ENCODE results near the gene RAB40C. TPM values are rescaled to one million over a fixed set of nuclear protein-coding genes. Genes with fewer than 3 reads are reported as not detected.
A peak's percentile ranks its signal among the peaks of the same experiment; 100 is the strongest.

Gene RAB40C
- total RNA-seq: 10 to 100 TPM; 12.1 to 13.0 TPM

DNA sequence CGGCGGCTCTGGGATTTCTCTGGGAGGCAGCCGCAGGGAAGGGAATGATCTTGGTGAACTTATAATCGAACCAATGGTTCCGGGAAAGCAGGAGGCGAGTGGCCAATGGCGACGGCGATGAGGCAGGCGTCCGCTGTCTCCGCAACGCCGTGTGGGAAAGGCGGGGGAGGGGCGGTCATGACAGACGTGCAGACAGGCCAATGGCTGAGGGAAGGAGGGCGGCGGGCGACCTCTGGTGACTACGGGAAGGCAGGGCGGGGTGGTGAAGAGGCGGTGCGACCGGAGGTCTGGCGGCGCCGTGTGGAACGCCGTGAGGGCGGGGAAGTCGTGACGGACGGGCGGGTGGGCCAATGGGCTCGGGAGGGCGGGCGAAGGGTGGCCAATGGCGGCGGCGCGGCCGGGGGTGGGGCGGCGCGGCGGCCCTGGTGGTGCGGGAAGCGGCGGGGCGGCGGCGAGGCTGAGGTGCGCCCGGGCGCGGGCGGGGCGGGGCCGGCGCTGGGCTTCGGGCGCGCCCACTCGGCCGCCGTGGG lies at the start of gene RAB40C:
Gene RAB40C, plus strand, starts transcription at position 409 of the 530 bp plus-strand sequence. CDS start 226 bp downstream, outside the sequence.
- Mint-ChIP-seq H3K27ac (peak within 1 kb of the TSS; percentile 94 to 98), H3K9me3 (no peaks in the 10 kb centered on the region), H3K36me3 (peaks cover 10 to 17% of the 10 kb centered on the region in 2 donors)
- DNase-seq (ENCODE audit: low spot score in 2 of 2): peak; percentile 98 to 99
- peak; percentile 86 to 87 for ATAC-seq

GRCh38 chr16:540645-541340 lies 49.1 kb upstream of the RAB40C start:
- ATAC-seq (no peak), DNase-seq (ENCODE audit: low spot score in 2 of 2) (no peak)
- Mint-ChIP-seq H3K36me3 (no peaks in the 10 kb centered on the region), H3K27ac (no peak overlapping the region), H3K9me3 (no peaks in the 10 kb centered on the region)

GRCh38 chr16:543301-544164 lies 46.3 kb upstream of the RAB40C start:
- DNase-seq (ENCODE audit: low spot score in 2 of 2) (no peak), ATAC-seq (no peak)
- Mint-ChIP-seq H3K27ac (no peak overlapping the region), H3K36me3 (no peaks in the 10 kb centered on the region), H3K9me3 (no peaks in the 10 kb centered on the region)

GRCh38 chr16:544517-544916 lies 45.3 kb upstream of the RAB40C start:
- ATAC-seq (no peak), DNase-seq (ENCODE audit: low spot score in 2 of 2) (no peak)
- Mint-ChIP-seq H3K27ac (no peak overlapping the region), H3K36me3 (no peaks in the 10 kb centered on the region), H3K9me3 (no peaks in the 10 kb centered on the region)

DNA sequence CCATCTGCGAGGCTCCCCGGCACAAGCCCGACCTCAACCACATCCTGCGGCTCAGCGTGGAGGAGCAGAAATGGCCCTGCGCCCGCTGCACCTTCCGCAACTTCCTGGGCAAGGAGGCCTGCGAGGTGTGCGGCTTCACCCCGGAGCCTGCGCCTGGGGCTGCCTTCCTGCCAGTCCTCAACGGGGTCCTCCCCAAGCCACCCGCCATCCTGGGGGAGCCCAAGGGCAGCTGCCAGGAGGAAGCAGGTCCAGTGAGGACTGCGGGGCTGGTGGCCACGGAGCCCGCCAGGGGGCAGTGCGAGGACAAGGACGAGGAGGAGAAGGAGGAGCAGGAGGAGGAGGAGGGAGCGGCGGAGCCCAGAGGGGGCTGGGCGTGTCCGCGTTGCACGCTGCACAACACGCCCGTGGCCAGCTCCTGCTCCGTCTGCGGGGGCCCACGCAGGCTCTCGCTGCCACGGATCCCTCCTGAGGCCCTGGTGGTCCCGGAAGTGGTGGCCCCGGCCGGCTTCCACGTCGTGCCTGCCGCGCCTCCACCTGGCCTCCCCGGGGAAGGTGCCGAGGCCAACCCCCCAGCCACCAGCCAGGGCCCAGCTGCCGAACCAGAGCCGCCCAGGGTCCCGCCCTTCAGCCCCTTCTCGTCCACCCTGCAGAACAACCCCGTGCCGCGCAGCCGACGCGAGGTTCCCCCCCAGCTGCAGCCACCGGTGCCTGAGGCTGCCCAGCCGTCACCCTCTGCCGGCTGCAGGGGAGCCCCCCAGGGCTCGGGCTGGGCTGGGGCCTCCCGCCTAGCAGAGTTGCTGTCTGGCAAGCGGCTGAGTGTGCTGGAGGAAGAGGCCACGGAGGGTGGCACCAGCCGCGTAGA lies 42.7 kb upstream of the RAB40C start:
- peak; percentile 76 to 84 for ATAC-seq
- Mint-ChIP-seq H3K27ac (no peak overlapping the region), H3K9me3 (no peaks in the 10 kb centered on the region), H3K36me3 (no peaks in the 10 kb centered on the region)
- peak; percentile 52 to 73 for DNase-seq (ENCODE audit: low spot score in 2 of 2)

DNA sequence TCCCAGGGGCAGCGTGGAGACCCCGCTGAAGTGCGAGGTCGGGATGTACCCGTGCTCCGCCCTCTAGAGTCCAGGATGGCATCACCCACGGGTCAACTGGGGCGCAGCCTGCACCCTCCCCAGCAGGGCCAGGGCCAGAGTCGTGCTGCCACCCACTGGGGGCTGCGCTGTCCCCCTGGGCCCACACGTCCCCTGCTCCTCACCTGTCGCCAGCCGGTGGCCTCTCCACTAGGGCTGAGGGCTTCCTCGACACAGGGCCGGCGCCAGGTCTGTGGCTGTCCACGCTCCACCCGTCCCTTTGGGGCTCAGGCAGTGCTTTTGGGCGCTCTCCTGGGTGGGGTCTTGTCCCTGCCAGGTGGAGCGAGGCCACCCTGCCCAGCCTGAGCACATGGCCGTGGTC lies 41.3 kb upstream of the RAB40C start:
- Mint-ChIP-seq H3K27ac (no peak overlapping the region), H3K36me3 (no peaks in the 10 kb centered on the region), H3K9me3 (no peaks in the 10 kb centered on the region)
- ATAC-seq: no peak
- DNase-seq (ENCODE audit: low spot score in 2 of 2): no peak

DNA sequence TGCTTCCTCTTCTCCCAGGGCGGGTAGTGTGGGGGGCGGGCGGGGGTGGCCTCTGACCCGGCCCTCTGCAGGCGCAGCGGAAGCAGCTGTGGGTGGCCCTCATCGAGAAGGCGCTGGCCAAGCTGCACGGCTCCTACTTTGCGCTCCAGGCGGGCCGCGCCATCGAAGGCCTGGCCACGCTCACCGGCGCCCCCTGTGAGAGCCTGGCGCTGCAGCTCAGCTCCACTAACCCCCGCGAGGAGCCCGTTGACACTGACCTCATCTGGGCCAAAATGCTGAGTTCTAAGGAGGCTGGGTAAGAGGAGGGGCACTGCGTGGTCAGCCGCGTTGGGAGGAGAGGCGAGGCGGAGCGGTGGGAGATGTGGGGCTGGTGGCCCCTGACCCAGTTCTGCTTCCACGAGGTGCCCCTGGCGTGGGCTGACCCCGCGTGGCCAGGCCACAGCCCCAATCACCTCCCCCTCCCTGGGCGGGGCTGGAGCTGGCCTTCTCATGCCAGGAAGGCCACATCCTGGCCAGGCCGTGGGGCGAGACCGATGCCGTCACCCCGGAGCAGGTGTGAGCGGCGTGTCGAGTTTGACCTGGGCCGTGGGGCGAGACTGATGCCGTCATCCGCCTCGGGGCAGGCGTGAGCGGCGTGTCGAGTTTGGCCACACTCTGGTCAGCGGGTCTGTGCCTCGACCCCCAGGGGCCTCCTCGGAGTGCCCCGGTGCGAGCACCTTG lies 40.2 kb upstream of the RAB40C start:
- no peaks in the 10 kb centered on the region for H3K36me3 Mint-ChIP-seq
- DNase-seq (ENCODE audit: low spot score in 2 of 2) (no peak), ATAC-seq (no peak)
- no peak overlapping the region for H3K27ac Mint-ChIP-seq
- no peaks in the 10 kb centered on the region for H3K9me3 Mint-ChIP-seq

DNA sequence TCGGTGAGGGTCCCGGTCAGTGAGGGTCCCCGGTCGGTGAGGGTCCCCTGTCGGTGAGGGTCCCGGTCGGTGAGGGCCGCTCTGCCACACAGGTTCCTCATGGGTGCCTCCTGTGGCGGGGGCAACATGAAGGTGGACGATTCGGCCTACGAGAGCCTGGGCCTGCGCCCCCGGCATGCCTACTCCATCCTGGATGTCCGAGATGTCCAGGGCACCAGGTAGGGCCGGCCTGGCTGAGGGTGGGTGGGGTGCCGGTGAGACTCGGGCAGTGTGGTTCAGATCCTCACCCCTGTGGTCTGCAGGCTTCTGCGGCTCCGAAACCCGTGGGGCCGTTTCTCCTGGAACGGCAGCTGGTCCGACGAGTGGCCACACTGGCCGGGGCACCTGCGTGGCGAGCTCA lies 38.7 kb upstream of the RAB40C start:
- Mint-ChIP-seq H3K36me3 (no peaks in the 10 kb centered on the region), H3K9me3 (no peaks in the 10 kb centered on the region), H3K27ac (no peak overlapping the region)
- DNase-seq (ENCODE audit: low spot score in 2 of 2) (no peak), ATAC-seq (no peak)

DNA sequence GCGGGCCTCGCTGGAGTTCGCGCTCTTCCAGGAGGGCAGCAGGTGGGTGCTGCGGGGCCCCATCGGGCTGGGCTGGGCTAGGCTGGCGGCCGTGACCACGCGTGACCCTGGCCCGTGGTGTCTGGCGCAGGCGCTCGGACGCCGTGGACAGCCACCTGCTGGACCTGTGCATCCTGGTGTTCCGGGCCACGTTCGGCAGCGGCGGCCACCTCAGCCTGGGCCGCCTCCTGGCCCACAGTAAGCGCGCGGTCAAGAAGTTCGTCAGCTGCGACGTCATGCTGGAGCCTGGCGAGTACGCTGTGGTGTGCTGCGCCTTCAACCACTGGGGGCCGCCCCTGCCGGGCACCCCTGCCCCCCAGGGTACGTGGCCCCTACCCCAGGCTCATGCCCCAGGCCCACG lies 37.7 kb upstream of the RAB40C start:
- H3K9me3 Mint-ChIP-seq: no peaks in the 10 kb centered on the region
- no peaks in the 10 kb centered on the region for H3K36me3 Mint-ChIP-seq
- ATAC-seq (no peak), DNase-seq (ENCODE audit: low spot score in 2 of 2) (no peak)
- H3K27ac Mint-ChIP-seq: no peak overlapping the region

- DNase-seq (ENCODE audit: low spot score in 2 of 2): no peak
- ATAC-seq: no peak
- H3K27ac Mint-ChIP-seq: no peak overlapping the region
- H3K36me3 Mint-ChIP-seq: no peaks in the 10 kb centered on the region
- no peaks in the 10 kb centered on the region for H3K9me3 Mint-ChIP-seq
These were observed 36.1 kb upstream of the RAB40C start for GRCh38 chr16:553601-554296.

GRCh38 chr16:554297-554621 lies 35.6 kb upstream of the RAB40C start:
- no peaks in the 10 kb centered on the region for H3K36me3 Mint-ChIP-seq
- ATAC-seq (no peak), DNase-seq (ENCODE audit: low spot score in 2 of 2) (no peak)
- H3K9me3 Mint-ChIP-seq: no peaks in the 10 kb centered on the region
- H3K27ac Mint-ChIP-seq: no peak overlapping the region

DNA sequence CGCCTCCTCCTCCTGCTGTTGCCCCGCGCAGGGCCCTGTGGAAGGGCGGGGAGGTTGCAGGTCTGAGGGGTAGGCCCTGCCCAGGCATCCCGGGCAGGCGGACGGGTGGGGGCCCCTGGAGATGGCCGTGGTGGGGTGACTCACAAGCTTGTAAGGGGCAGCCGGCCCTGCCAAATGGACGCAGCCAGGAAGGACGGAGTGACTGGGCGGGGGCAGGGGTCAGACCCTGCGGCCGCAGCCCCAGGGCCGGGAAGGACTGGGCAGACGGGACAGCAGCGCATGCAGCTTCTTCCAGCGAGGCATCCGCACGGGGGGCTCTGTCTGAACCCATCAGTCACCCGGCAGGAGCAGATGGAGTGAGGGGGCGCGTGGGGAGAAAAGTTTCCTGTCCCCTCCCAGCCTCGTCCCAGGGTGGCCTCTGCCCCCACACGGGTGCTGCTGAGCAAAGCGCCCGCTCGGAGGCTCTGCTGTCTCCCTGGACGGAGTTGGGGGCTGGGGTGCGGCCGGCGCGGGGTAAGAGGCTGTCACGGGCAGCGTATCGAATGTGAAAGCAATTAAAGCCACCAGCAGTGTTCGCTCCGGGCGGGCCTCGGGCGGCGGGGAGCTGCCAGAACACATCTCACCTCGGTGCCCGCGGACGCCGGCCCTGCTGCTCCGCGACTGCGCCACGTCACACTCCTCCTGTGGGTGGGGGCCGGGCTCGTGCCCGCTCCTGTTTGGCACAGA lies 35.1 kb upstream of the RAB40C start:
- Mint-ChIP-seq H3K9me3 (no peaks in the 10 kb centered on the region), H3K27ac (no peak overlapping the region)
- no peak for ATAC-seq

DNA sequence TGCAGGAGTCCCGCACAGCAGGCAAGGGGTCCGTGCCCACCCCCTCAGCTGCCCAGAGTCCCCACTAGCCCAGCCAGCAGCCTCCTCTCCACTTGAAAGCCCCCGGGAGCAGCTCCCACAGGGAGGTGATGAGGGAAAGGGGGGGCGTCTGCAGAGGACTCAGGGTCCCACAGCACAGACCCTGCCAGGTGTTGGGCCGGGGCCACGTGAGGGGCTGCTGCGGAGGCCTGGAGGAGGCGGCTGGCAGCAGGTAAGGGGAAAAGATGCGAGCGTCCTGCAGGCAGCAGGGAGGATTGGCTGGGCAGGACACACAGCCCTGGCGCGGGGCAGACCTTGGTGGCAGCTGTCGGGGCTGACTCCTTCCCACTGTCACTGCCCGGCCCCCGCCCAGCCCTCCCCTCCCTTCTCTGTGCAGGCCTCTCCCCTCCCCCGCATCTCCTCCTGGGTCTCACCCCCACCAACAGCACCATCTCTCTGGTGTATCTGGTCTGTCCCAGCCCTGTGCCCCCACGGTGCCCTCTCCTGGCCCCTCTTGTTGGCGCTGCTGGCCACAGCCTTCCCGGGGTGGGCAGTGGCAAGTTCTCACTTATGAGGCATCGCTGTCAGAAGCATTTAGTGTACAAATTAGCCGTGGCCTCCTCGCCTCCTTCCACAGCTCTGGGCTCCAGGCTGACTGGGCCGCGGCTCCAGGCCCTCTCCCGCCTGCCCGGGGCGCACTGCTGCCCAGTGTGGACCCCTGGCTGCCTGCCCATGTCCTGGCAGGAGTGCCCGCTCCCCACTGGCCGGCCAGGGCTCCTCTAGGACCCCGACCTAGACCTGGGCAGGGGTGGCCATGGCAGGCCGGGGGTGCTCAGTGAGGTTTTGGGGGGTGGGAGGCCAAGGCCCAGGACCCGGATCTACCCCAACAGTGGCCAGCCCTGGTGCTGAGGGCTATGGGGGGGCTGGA lies 34.1 kb upstream of the RAB40C start:
- H3K27ac Mint-ChIP-seq: no peak overlapping the region
- no peaks in the 10 kb centered on the region for H3K36me3 Mint-ChIP-seq
- DNase-seq (ENCODE audit: low spot score in 2 of 2): no peak
- no peak for ATAC-seq
- H3K9me3 Mint-ChIP-seq: no peaks in the 10 kb centered on the region

More for the DNA sequence above, 35.1 kb upstream of the RAB40C start:
- no peaks in the 10 kb centered on the region for H3K36me3 Mint-ChIP-seq
- DNase-seq (ENCODE audit: low spot score in 2 of 2): no peak

GRCh38 chr16:556474-557173 lies 33.2 kb upstream of the RAB40C start:
- ATAC-seq: no peak
- Mint-ChIP-seq H3K36me3 (no peaks in the 10 kb centered on the region), H3K27ac (no peak overlapping the region), H3K9me3 (no peaks in the 10 kb centered on the region)
- no peak for DNase-seq (ENCODE audit: low spot score in 2 of 2)
